Muscle layer of duodenum (tissue), 2 donors: Measurements from ENCODE around the gene ZNF821.
"Not testable (repeated sequence)": the region's sequence is repeated elsewhere in the genome, so short reads cannot be mapped to it uniquely, and the experiment has no call there.

ENCODE experiments used
- H3K27ac ChIP-seq: one replicate; pipeline ENCODE4 v1.7.0; 2013; ENCODE audit warnings: mild to moderate bottlenecking, low read length
- H3K27me3 ChIP-seq: one replicate; pipeline ENCODE4 v1.7.0; 2013; ENCODE audit warnings: low read depth, mild to moderate bottlenecking, control low read depth, low read length
- H3K36me3 ChIP-seq, 2 donors: one replicate each; pipeline ENCODE4 v1.7.0; 2013; ENCODE audit warnings: low read length in 2 of 2, control low read depth in 1 of 2, mild to moderate bottlenecking in 1 of 2; ENCODE audit not compliant: insufficient read depth in 2 of 2, control insufficient read depth in 1 of 2
- H3K4me1 ChIP-seq, 2 donors: one replicate each; pipeline ENCODE4 v1.7.0; 2013; ENCODE audit warnings: low read length in 2 of 2, mild to moderate bottlenecking in 2 of 2, control low read depth in 1 of 2, moderate library complexity in 1 of 2; ENCODE audit not compliant: insufficient read depth in 2 of 2, control insufficient read depth in 1 of 2
- H3K4me3 ChIP-seq, 2 donors: one replicate each; pipeline ENCODE4 v1.7.0; 2013; ENCODE audit warnings: low read length in 2 of 2, low read depth in 1 of 2, mild to moderate bottlenecking in 1 of 2
- H3K9me3 ChIP-seq, 2 donors: one replicate each; pipeline ENCODE4 v1.7.0; 2013; ENCODE audit warnings: low read length in 2 of 2, control low read depth in 1 of 2, mild to moderate bottlenecking in 1 of 2; ENCODE audit not compliant: control insufficient read depth in 1 of 2
- donor health status: healthy.

The ZNF821 gene

GRCh38 chr16:71840052-71840451 lies 43.9 kb downstream of the ZNF821 start:
- Histone ChIP-seq H3K27ac (no peak overlapping the region), H3K4me3 (no peak overlapping the region), H3K36me3 (no peaks in the 10 kb centered on the region)

GRCh38 chr16:71837150-71837549 lies 46.8 kb downstream of the ZNF821 start:
- Histone ChIP-seq H3K9me3 (no peaks in the 10 kb centered on the region), H3K4me3 (no peak overlapping the region), H3K27me3 (no peaks in the 10 kb centered on the region), H3K36me3 (no peaks in the 10 kb centered on the region), H3K4me1 (no peaks in the 10 kb centered on the region), H3K27ac (no peak overlapping the region)

More at GRCh38 chr16:71840052-71840451, 43.9 kb downstream of the ZNF821 start:
- no peaks in the 10 kb centered on the region for H3K27me3 ChIP-seq
- no peaks in the 10 kb centered on the region for H3K9me3 ChIP-seq
- H3K4me1 ChIP-seq: peaks cover 0 to under 1% of the 10 kb centered on the region in 2 donors

DNA sequence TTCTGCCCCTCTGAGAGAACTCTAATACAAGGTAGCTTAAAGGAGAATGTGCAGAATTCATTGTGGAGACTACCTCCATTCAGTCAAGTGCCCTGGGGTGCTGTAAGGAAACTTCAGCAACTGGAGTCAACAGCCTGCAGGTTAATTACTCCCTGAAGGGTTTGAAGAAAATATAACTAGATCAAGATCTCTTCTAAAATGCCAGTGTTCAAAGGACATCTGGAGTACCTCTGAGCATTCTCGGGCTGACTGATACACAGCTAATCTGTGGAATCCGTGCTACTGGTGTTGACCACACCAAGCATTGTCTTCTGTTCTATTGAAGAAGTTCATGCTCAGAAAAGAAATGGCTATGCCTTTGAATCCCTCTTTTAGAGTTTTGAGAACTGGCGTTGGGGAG lies 49.7 kb downstream of the ZNF821 start:
- Histone ChIP-seq H3K27ac (no peak overlapping the region), H3K4me1 (no peaks in the 10 kb centered on the region), H3K36me3 (no peaks in the 10 kb centered on the region), H3K4me3 (no peak overlapping the region), H3K9me3 (no peaks in the 10 kb centered on the region), H3K27me3 (no peaks in the 10 kb centered on the region)

- H3K4me3 ChIP-seq, H3K27ac ChIP-seq, H3K27me3 ChIP-seq, H3K36me3 ChIP-seq, H3K4me1 ChIP-seq, H3K9me3 ChIP-seq: not testable (repeated sequence)
These were observed 51.9 kb downstream of the ZNF821 start for GRCh38 chr16:71832112-71832511.

DNA sequence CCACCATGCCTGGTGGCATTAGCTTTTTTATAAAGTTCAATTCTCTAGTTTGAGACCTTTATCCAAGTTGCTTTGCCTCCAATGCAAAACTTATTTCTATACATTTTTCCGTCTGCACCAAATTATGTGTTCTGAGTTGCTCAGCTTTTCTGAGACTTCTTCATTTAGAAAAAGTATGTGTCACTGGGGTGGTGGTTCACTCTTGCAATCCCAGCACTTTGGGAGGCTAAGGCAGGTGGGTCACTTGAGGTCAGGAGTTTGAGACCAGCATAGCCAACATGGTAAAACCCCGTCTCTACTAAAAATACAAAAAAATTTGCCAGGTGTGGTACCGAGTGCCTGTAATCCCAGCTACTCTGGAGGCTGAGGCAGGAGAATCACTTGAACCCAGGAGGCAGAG lies 52.3 kb downstream of the ZNF821 start:
- H3K9me3 ChIP-seq, H3K4me1 ChIP-seq, H3K36me3 ChIP-seq, H3K4me3 ChIP-seq, H3K27me3 ChIP-seq, H3K27ac ChIP-seq: not testable (repeated sequence)

- no peaks in the 10 kb centered on the region for H3K36me3 ChIP-seq
- H3K27me3 ChIP-seq: no peaks in the 10 kb centered on the region
- H3K9me3 ChIP-seq: no peaks in the 10 kb centered on the region
- no peaks in the 10 kb centered on the region for H3K4me1 ChIP-seq
- H3K4me3 ChIP-seq: no peak overlapping the region
- H3K27ac ChIP-seq: no peak overlapping the region
These were observed 53.6 kb downstream of the ZNF821 start for GRCh38 chr16:71830359-71830758.

GRCh38 chr16:71826533-71827017 lies 57.4 kb downstream of the ZNF821 start:
- Histone ChIP-seq H3K4me1 (no peaks in the 10 kb centered on the region), H3K27ac (no peak overlapping the region), H3K27me3 (no peaks in the 10 kb centered on the region), H3K9me3 (no peaks in the 10 kb centered on the region), H3K4me3 (no peak overlapping the region), H3K36me3 (no peaks in the 10 kb centered on the region)

GRCh38 chr16:71817155-71817500 lies 66.9 kb downstream of the ZNF821 start:
- not testable (repeated sequence) for H3K27me3 ChIP-seq, H3K4me3 ChIP-seq, H3K36me3 ChIP-seq, H3K9me3 ChIP-seq
- Histone ChIP-seq H3K4me1 (peaks cover 0 to 10% of the 10 kb centered on the region in 2 donors), H3K27ac (peak overlapping the region; percentile 70)

GRCh38 chr16:71811261-71811803 lies 72.7 kb downstream of the ZNF821 start:
- Histone ChIP-seq H3K27ac (no peak overlapping the region), H3K36me3 (peaks cover 0 to 12% of the 10 kb centered on the region in 2 donors), H3K27me3 (no peaks in the 10 kb centered on the region), H3K4me1 (peaks cover 0 to 16% of the 10 kb centered on the region in 2 donors), H3K4me3 (no peak overlapping the region), H3K9me3 (no peaks in the 10 kb centered on the region)

GRCh38 chr16:71810155-71810530 lies 73.8 kb downstream of the ZNF821 start:
- H3K27ac ChIP-seq, H3K9me3 ChIP-seq, H3K4me3 ChIP-seq: not testable (repeated sequence)

More at GRCh38 chr16:71810155-71810530, 73.8 kb downstream of the ZNF821 start:
- not testable (repeated sequence) for H3K27me3 ChIP-seq
- H3K4me1 ChIP-seq: peaks cover 0 to 21% of the 10 kb centered on the region in 2 donors
- H3K36me3 ChIP-seq: peaks cover 0 to 12% of the 10 kb centered on the region in 2 donors
